Naive thymus-derived CD4-positive, alpha-beta T cell (primary cell): Measurements from ENCODE around the gene CAV1. TPM values are rescaled to one million over a fixed set of nuclear protein-coding genes. Genes with fewer than 3 reads are reported as not detected.
"Not testable (repeated sequence)": the region's sequence is repeated elsewhere in the genome, so short reads cannot be mapped to it uniquely, and the experiment has no call there.

Experiments used
- ATAC-seq: fragments of 150-1000 bp; cut with Tn5 transposase; 2 replicates; pipeline ENCODE4 v1.10.0; 2021; ENCODE audit warnings: mild to moderate bottlenecking, moderate library complexity
- CTCF ChIA-PET: fragments of 350-600 bp; sonication (Branson Sonifier 250); formaldehyde crosslinking; loops from one replicate; lab custom pipeline; 2021; ENCODE audit warnings: antibody characterized with exemption; lab: Charles Lee
- POLR2A ChIA-PET: fragments of 350-600 bp; sonication (Branson Sonifier 250); formaldehyde crosslinking; loops from one replicate; lab custom pipeline; 2021; ENCODE audit warnings: antibody characterized with exemption, inconsistent platforms; lab: Charles Lee
- DNase-seq, 9 donors: peaks; one replicate each; pipeline versions ENCODE4 v3.0.0 to v3.0.0-alpha.2; 2020 to 2022; ENCODE audit warnings: mixed read lengths in 1 of 9
- H3K27ac ChIP-seq: one replicate; pipeline ENCODE4 v1.7.0; 2013; ENCODE audit warnings: mild to moderate bottlenecking, low read depth, low read length, moderate library complexity
- H3K27me3 ChIP-seq, 2 donors: one replicate each; pipeline ENCODE4 v1.7.0; 2013; ENCODE audit warnings: low read length in 2 of 2, mild to moderate bottlenecking in 2 of 2, moderate library complexity in 2 of 2; ENCODE audit not compliant: control insufficient read depth in 2 of 2, insufficient read depth in 2 of 2
- H3K36me3 ChIP-seq, 3 experiments: 1 replicate in 2 of 3; 2 replicates in 1 of 3; pipeline ENCODE4 v1.7.0; 2013; ENCODE audit warnings: low read length in 3 of 3, mild to moderate bottlenecking in 3 of 3, moderate library complexity in 1 of 3; ENCODE audit not compliant: insufficient read depth in 3 of 3, control insufficient read depth in 2 of 3
- H3K4me1 ChIP-seq, 2 donors: one replicate each; pipeline ENCODE4 v1.7.0; 2013; ENCODE audit warnings: low read length in 2 of 2, mild to moderate bottlenecking in 2 of 2, moderate library complexity in 1 of 2; ENCODE audit not compliant: control insufficient read depth in 2 of 2, insufficient read depth in 2 of 2
- H3K4me3 ChIP-seq: 2 replicates; pipeline ENCODE4 v1.7.0; 2013; ENCODE audit warnings: mild to moderate bottlenecking, low read length
- H3K9me3 ChIP-seq, 3 experiments: 1 replicate in 2 of 3; 2 replicates in 1 of 3; pipeline ENCODE4 v1.7.0; 2013; ENCODE audit warnings: low read length in 3 of 3; ENCODE audit not compliant: control insufficient read depth in 2 of 3
- H3K27ac Mint-ChIP-seq, 9 donors: one replicate each; pipeline ENCODE4 v1.8.0; 2020 to 2022; ENCODE audit warnings: mixed read lengths in 9 of 9, mild to moderate bottlenecking in 8 of 9, moderate library complexity in 5 of 9, inconsistent platforms in 2 of 9
- H3K27me3 Mint-ChIP-seq, 5 donors: one replicate each; pipeline ENCODE4 v1.8.0; 2021 to 2022; ENCODE audit warnings: mixed read lengths in 5 of 5, mild to moderate bottlenecking in 1 of 5
- H3K36me3 Mint-ChIP-seq, 5 donors: one replicate each; pipeline ENCODE4 v1.8.0; 2020 to 2022; ENCODE audit warnings: mixed read lengths in 5 of 5, mild to moderate bottlenecking in 3 of 5, inconsistent platforms in 1 of 5
- H3K4me1 Mint-ChIP-seq, 7 donors: one replicate each; pipeline ENCODE4 v1.8.0; 2020 to 2022; ENCODE audit warnings: mixed read lengths in 7 of 7, mild to moderate bottlenecking in 3 of 7, inconsistent platforms in 1 of 7
- H3K4me3 Mint-ChIP-seq, 10 donors: one replicate each; pipeline ENCODE4 v1.8.0; 2020 to 2022; ENCODE audit warnings: mild to moderate bottlenecking in 10 of 10, mixed read lengths in 10 of 10, moderate library complexity in 6 of 10, inconsistent platforms in 2 of 10
- H3K9me3 Mint-ChIP-seq, 11 donors: one replicate each; pipeline ENCODE4 v1.8.0; 2020 to 2022; ENCODE audit warnings: mixed read lengths in 11 of 11, mild to moderate bottlenecking in 4 of 11, inconsistent platforms in 1 of 11, moderate library complexity in 1 of 11
- intact Hi-C, 2 donors: fragments of 100-400 bp; cut with micrococcal nuclease; formaldehyde crosslinking; loops; one replicate each; pipeline ENCODE4 v1.15.1; 2023
- polyA plus RNA-seq, 2 donors: library from polyadenylated mRNA; unstranded; fragments of 300-500 nt; fragmentation: Illumina TruSeq; gene quantifications; one replicate each; pipeline ENCODE4 v1.2.3, GENCODE V29; 2021
- total RNA-seq, 6 experiments: library from RNA in 5 of 6; stranded (reverse) in 5 of 6; gene quantifications; 1 replicate in 5 of 6; 2 replicates in 1 of 6; pipeline ENCODE4 v1.2.3 and lab custom pipeline; 2021 to 2026

CAV1 gene
- total RNA-seq (under 1 TPM in 2 of 5 experiments, not detected in 3; 0.19 to 0.39 TPM), polyA plus RNA-seq (not detected), total RNA-seq (lab: John Stamatoyannopoulos, UW) (0.40 reads per million)

DNA sequence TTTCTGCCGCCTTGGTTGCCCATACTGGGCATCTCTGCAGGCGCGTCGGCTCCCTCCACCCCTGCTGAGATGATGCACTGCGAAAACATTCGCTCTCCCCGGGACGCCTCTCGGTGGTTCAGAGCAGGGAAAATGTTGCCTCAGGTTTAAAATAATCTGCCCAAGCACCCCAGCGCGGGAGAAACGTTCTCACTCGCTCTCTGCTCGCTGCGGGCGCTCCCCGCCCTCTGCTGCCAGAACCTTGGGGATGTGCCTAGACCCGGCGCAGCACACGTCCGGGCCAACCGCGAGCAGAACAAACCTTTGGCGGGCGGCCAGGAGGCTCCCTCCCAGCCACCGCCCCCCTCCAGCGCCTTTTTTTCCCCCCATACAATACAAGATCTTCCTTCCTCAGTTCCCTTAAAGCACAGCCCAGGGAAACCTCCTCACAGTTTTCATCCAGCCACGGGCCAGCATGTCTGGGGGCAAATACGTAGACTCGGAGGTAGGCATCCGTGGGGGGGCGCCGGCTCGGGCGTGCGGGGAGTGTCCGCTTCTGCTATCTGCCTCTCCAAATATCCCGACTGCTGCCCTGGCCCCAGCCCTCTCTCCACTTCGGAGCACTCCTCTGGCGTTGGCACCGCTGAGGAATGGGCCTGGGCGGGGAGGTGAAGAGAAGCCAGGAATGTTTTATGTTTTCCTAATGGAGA lies at the start of gene CAV1:
CAV1 (plus strand) TSS at position 428 of the 689 bp plus-strand sequence; CDS start at position 455, 27 bp downstream.
- Histone ChIP-seq H3K27me3 (peaks cover 19 to 22% of the 10 kb centered on the region in 2 donors), H3K36me3 (no peaks in the 10 kb centered on the region), H3K9me3 (no peaks in the 10 kb centered on the region), H3K4me1 (peaks cover 9 to 14% of the 10 kb centered on the region in 2 donors), H3K27ac (no peak within 1 kb of the TSS), H3K4me3 (peak within 1 kb of the TSS; percentile 48)
- POLR2A ChIA-PET = interaction anchor here (0.9 kb wide), 1 partner anchor 339 kb away, joined by 3 read pairs; no protein-coding TSS in a partner anchor
- H3K4me1 Mint-ChIP-seq = peaks cover 8 to 22% (median 21%) of the 10 kb centered on the region in 7 donors
- peak within 1 kb of the TSS; percentile 76 to 89 (median 82) for H3K4me3 Mint-ChIP-seq
- no peaks in the 10 kb centered on the region for H3K36me3 Mint-ChIP-seq
- peak; percentile 39 for ATAC-seq
- H3K27ac Mint-ChIP-seq = peak within 1 kb of the TSS in 1 of 9 donors; percentile 74
- DNase-seq = peak in 7 of 9 donors; percentile 20 to 39 (median 26)
- H3K9me3 Mint-ChIP-seq = peaks cover 0 to 2% (median 0%) of the 10 kb centered on the region in 11 donors
- H3K27me3 Mint-ChIP-seq = peaks cover 68 to 89% (median 77%) of the 10 kb centered on the region in 5 donors
- CTCF ChIA-PET = interaction anchor here (2.0 kb wide), 1 partner anchor 265 kb away, joined by 11 read pairs; no protein-coding TSS in a partner anchor
- intact Hi-C loops = loop anchor here (1.0 to 10.0 kb wide), 3 partner anchors 60 to 313 kb away; no protein-coding TSS in a partner anchor

DNA sequence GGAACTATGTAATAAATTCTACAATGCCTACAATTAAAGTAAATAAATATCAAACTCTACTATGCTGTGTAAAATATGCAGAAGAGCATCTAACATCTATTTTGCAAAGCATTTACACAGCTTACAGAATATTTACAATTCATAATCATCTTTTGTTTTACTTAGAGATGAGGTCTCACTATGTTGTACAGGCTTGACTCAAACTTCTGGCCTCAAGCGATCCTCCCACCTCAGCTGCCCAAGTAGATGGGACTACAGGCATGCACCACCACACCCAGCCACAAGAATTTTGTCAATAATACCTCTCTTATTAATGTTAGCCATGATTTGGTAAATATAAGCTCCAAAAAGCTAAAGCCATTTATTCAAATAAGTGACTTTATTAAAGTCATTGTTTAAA lies 47.2 kb upstream of the CAV1 start:
- ATAC-seq = no peak
- no peaks in the 10 kb centered on the region for H3K4me1 ChIP-seq
- H3K4me1 Mint-ChIP-seq = peaks cover 0 to 3% (median 0%) of the 10 kb centered on the region in 7 donors
- no peak overlapping the region for H3K4me3 Mint-ChIP-seq
- H3K9me3 ChIP-seq = no peaks in the 10 kb centered on the region
- H3K27ac ChIP-seq = no peak overlapping the region
- no peak overlapping the region for H3K27ac Mint-ChIP-seq
- intact Hi-C loops = no loop called here
- H3K36me3 ChIP-seq = no peaks in the 10 kb centered on the region
- POLR2A ChIA-PET = no interaction called here
- H3K27me3 Mint-ChIP-seq = peaks cover 3 to 35% (median 32%) of the 10 kb centered on the region in 5 donors
- peaks cover 0 to 8% (median 0%) of the 10 kb centered on the region in 5 donors for H3K36me3 Mint-ChIP-seq
- DNase-seq = no peak
- CTCF ChIA-PET = no interaction called here
- H3K4me3 ChIP-seq = no peak overlapping the region
- peaks cover 0 to 17% (median 5%) of the 10 kb centered on the region in 11 donors for H3K9me3 Mint-ChIP-seq
- H3K27me3 ChIP-seq = no peaks in the 10 kb centered on the region

- no peak overlapping the region for H3K27ac Mint-ChIP-seq
- no peaks in the 10 kb centered on the region for H3K27me3 ChIP-seq
- H3K27me3 Mint-ChIP-seq = peaks cover 3 to 36% (median 27%) of the 10 kb centered on the region in 5 donors
- H3K27ac ChIP-seq = no peak overlapping the region
- no peak overlapping the region for H3K4me3 ChIP-seq
- H3K9me3 ChIP-seq = no peaks in the 10 kb centered on the region
- peaks cover 0 to 3% (median 0%) of the 10 kb centered on the region in 7 donors for H3K4me1 Mint-ChIP-seq
- ATAC-seq (no peak), DNase-seq (no peak)
- intact Hi-C loops = no loop called here
- CTCF ChIA-PET = no interaction called here
- H3K4me3 Mint-ChIP-seq = no peak overlapping the region
- H3K36me3 Mint-ChIP-seq = peaks cover 0 to 8% (median 0%) of the 10 kb centered on the region in 5 donors
- H3K36me3 ChIP-seq = no peaks in the 10 kb centered on the region
- H3K4me1 ChIP-seq = no peaks in the 10 kb centered on the region
- POLR2A ChIA-PET = no interaction called here
- peaks cover 0 to 17% (median 5%) of the 10 kb centered on the region in 11 donors for H3K9me3 Mint-ChIP-seq
Measured at GRCh38 chr7:116478834-116479233, 46.0 kb upstream of the CAV1 start.

DNA sequence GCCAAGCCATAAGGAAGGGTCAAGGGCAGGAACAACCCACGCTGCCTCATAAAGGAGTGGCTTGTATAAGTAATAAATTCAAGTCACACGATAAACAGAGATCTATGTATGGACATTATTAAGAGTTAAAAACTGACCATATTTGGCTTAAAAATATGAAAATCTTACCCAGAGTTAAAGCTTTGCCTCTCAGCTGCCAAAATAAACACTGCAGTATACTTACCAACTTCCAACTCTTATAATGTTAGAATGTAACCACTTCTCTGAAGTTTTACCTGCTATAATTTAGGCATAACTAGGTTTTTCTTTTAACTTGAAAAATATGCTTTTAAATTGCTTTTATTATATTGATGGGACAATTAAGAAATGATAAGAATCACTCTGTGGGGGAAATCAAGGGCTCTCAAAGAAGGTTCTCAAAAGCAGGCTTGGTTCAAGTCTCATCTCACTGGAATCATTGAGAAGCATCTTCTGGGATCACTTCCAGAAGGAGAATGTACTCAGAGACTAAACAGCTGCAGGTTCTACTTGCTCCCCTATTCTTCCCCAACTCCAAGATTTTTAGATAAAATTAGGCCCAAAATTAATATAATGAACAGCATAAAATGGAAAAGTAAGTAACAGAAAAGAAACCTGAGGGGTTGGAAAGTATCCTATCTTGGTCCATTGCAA lies 41.4 kb upstream of the CAV1 start:
- Mint-ChIP-seq H3K36me3 (peaks cover 0 to 3% (median 0%) of the 10 kb centered on the region in 5 donors), H3K9me3 (peaks cover 0 to 5% (median 0%) of the 10 kb centered on the region in 11 donors), H3K4me1 (peaks cover 0 to 2% (median 0%) of the 10 kb centered on the region in 7 donors), H3K27ac (no peak overlapping the region), H3K4me3 (no peak overlapping the region), H3K27me3 (peaks cover 6 to 44% (median 29%) of the 10 kb centered on the region in 5 donors)
- no peaks in the 10 kb centered on the region for H3K27me3 ChIP-seq
- DNase-seq (no peak), ATAC-seq (no peak)
- H3K27ac ChIP-seq = no peak overlapping the region
- ChIA-PET POLR2A (no interaction called here), CTCF (no interaction called here)
- intact Hi-C loops = no loop called here
- no peaks in the 10 kb centered on the region for H3K36me3 ChIP-seq
- no peaks in the 10 kb centered on the region for H3K4me1 ChIP-seq
- H3K9me3 ChIP-seq = no peaks in the 10 kb centered on the region
- H3K4me3 ChIP-seq = no peak overlapping the region

DNA sequence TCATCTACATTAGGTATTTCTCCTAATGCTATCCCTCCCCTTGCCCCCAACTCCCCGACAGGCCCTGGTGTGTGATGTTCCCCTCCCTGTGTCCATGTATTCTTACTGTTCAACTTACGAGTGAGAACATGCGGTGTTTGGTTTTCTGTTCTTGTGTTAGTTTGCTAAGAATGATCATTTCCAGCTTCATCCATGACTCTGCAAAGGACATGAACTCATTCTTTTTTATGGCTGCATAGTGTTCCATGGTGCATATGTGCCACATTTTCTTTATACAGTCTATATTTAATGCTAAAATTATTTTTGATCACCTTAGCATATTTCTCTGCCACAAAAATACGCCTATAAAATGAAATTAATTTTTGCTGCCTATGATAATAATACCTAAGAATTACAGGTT lies 40.4 kb upstream of the CAV1 start:
- DNase-seq, intact Hi-C loops, H3K36me3 Mint-ChIP-seq, H3K4me3 Mint-ChIP-seq, H3K9me3 Mint-ChIP-seq, CTCF ChIA-PET, H3K27ac Mint-ChIP-seq, H3K9me3 ChIP-seq, ATAC-seq, H3K4me1 ChIP-seq, H3K4me1 Mint-ChIP-seq, H3K4me3 ChIP-seq, H3K27ac ChIP-seq, H3K27me3 ChIP-seq, H3K36me3 ChIP-seq, POLR2A ChIA-PET: not testable (repeated sequence)
- H3K27me3 Mint-ChIP-seq = peaks cover 6 to 44% (median 29%) of the 10 kb centered on the region in 5 donors

DNA sequence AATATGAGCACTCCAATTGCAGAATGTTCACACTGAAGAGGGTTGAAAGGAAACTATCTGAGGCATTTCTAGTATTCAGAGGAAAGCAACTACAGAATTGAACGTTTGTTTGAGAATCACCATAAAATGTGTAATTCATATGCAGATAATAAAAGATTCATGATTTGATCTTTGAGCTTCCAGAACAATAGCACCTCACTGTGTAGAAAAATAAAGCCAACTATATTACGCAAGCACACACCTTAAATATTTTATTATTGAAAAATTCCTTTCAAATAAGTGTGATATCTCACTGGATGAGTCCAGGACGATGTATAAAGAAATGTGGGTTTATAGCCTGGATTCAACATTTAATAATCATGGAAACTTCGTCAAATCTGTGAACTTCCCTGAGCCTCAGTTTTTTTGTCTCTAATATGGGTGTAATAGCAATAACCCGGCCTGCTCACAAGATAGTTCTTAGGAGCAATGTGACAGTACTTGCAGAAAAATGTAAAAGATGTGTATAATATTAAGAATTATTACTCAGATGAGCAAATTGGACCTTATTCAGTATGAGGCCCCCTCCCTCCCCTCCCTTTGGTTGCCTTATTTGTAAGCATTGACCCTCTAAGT lies 36.8 kb upstream of the CAV1 start:
- Mint-ChIP-seq H3K9me3 (peaks cover 0 to 2% (median 0%) of the 10 kb centered on the region in 11 donors), H3K27ac (no peak overlapping the region), H3K4me3 (no peak overlapping the region), H3K4me1 (no peaks in the 10 kb centered on the region), H3K36me3 (no peaks in the 10 kb centered on the region), H3K27me3 (peaks cover 20 to 52% (median 40%) of the 10 kb centered on the region in 5 donors)
- DNase-seq (no peak), ATAC-seq (no peak)
- Histone ChIP-seq H3K4me1 (no peaks in the 10 kb centered on the region), H3K27me3 (no peaks in the 10 kb centered on the region), H3K4me3 (no peak overlapping the region), H3K36me3 (no peaks in the 10 kb centered on the region), H3K27ac (no peak overlapping the region), H3K9me3 (no peaks in the 10 kb centered on the region)
- ChIA-PET POLR2A (no interaction called here), CTCF (no interaction called here)
- intact Hi-C loops = no loop called here
